B cell (primary cell): ENCODE data around the gene COL26A1. TPM values are rescaled to one million over a fixed set of nuclear protein-coding genes. Genes with fewer than 3 reads are reported as not detected.

Experiments used
- ATAC-seq: fragments of 200-7000 bp; cut with Tn5 transposase; one replicate; pipeline ENCODE4 v1.10.0; 2021; ENCODE audit warnings: low read depth, mild to moderate bottlenecking, moderate number of reproducible peaks, moderate library complexity
- CTCF ChIA-PET: fragments of 350-600 bp; sonication (Branson Sonifier 250); formaldehyde crosslinking; loops from one replicate; lab custom pipeline; 2021; ENCODE audit warnings: antibody characterized with exemption, inconsistent platforms; lab: Charles Lee
- POLR2A ChIA-PET: fragments of 350-600 bp; sonication (Branson Sonifier 250); formaldehyde crosslinking; loops from one replicate; lab custom pipeline; 2021; ENCODE audit warnings: antibody characterized with exemption; lab: Charles Lee
- DNase-seq: peaks from one replicate; pipeline ENCODE4 v3.0.0; 2013
- H2AFZ ChIP-seq: 2 replicates; pipeline ENCODE4 v1.6.1; 2012; ENCODE audit warnings: mild to moderate bottlenecking, low read depth, low read length; ENCODE audit not compliant: insufficient read depth, poor library complexity, severe bottlenecking
- H3K27ac ChIP-seq, 2 donors: 1 replicate in 1 of 2; 2 replicates in 1 of 2; pipeline ENCODE4 v1.5.1; 2012 to 2013; ENCODE audit warnings: low read length in 2 of 2, mild to moderate bottlenecking in 2 of 2, moderate library complexity in 1 of 2
- H3K27me3 ChIP-seq, 4 experiments: fragments of 200-600 bp in 1 of 4; sonication (generic) in 1 of 4; replicated peaks in 1 of 4; 1 replicate in 2 of 4; 2 replicates in 2 of 4; pipeline versions ENCODE4 v1.6.1 to v1.7.0; 2013 to 2016; ENCODE audit warnings: low read length in 3 of 4, mild to moderate bottlenecking in 2 of 4, mixed read lengths in 1 of 4, moderate library complexity in 1 of 4; ENCODE audit not compliant: insufficient read depth in 4 of 4, control insufficient read depth in 3 of 4; ENCODE audit errors: control extremely low read depth in 1 of 4
- H3K36me3 ChIP-seq, 2 experiments: replicated peaks in 1 of 2; 1 replicate in 1 of 2; 2 replicates in 1 of 2; pipeline versions ENCODE4 v1.6.1 to v1.7.1; 2013; ENCODE audit warnings: low read length in 1 of 2; ENCODE audit not compliant: insufficient read depth in 2 of 2, control insufficient read depth in 1 of 2; ENCODE audit errors: control extremely low read depth in 1 of 2, extremely low read depth in 1 of 2
- H3K4me1 ChIP-seq, 2 donors: fragments of 200-600 bp in 1 of 2; sonication (generic) in 1 of 2; 1 replicate in 1 of 2; 2 replicates in 1 of 2; pipeline versions ENCODE4 v1.5.1 to v1.6.1; 2013 to 2017; ENCODE audit warnings: low read length in 2 of 2; ENCODE audit not compliant: control insufficient read depth in 2 of 2, insufficient read depth in 2 of 2
- H3K4me2 ChIP-seq: replicated peaks from 2 replicates; pipeline ENCODE3; 2012; ENCODE audit warnings: mild to moderate bottlenecking, low read depth, low read length; ENCODE audit not compliant: poor library complexity, severe bottlenecking
- H3K4me3 ChIP-seq, 5 experiments: fragments of 200-600 bp in 1 of 5; sonication (generic) in 1 of 5; 1 replicate in 3 of 5; 2 replicates in 2 of 5; pipeline versions ENCODE4 v1.5.1 to v1.7.0; 2011 to 2016; ENCODE audit warnings: low read length in 4 of 5, mild to moderate bottlenecking in 4 of 5, low read depth in 2 of 5, control low read depth in 1 of 5, moderate library complexity in 1 of 5; ENCODE audit not compliant: insufficient read depth in 1 of 5; ENCODE audit errors: control extremely low read depth in 1 of 5, extremely low read depth in 1 of 5
- H3K79me2 ChIP-seq: fragments of 200-600 bp; sonication (generic); one replicate; pipeline ENCODE4 v1.6.0; 2016; ENCODE audit warnings: low read length; ENCODE audit not compliant: control insufficient read depth, insufficient read depth
- H3K9ac ChIP-seq: fragments of 200-600 bp; sonication (generic); 2 replicates; pipeline ENCODE4 v1.6.1; 2017; ENCODE audit warnings: mild to moderate bottlenecking, low read length, moderate library complexity
- H3K9me3 ChIP-seq, 3 donors: one replicate each; pipeline versions ENCODE4 v1.6.1 to v1.7.1; 2013; ENCODE audit warnings: low read length in 2 of 3; ENCODE audit not compliant: control insufficient read depth in 2 of 3, insufficient read depth in 1 of 3; ENCODE audit errors: control extremely low read depth in 1 of 3
- H4K20me1 ChIP-seq: 2 replicates; pipeline ENCODE4 v1.6.0; 2012; ENCODE audit warnings: mild to moderate bottlenecking, low read length; ENCODE audit not compliant: insufficient read depth, control insufficient read depth, poor library complexity, severe bottlenecking
- H3K27ac Mint-ChIP-seq: one replicate; pipeline ENCODE4 v1.8.0; 2021; ENCODE audit warnings: mixed read lengths
- H3K27me3 Mint-ChIP-seq: one replicate; pipeline ENCODE4 v1.8.0; 2021; ENCODE audit warnings: mixed read lengths
- H3K4me1 Mint-ChIP-seq: one replicate; pipeline ENCODE4 v1.8.0; 2021; ENCODE audit warnings: mixed read lengths
- H3K4me3 Mint-ChIP-seq: one replicate; pipeline ENCODE4 v1.8.0; 2021; ENCODE audit warnings: mixed read lengths
- H3K9me3 Mint-ChIP-seq: one replicate; pipeline ENCODE4 v1.8.0; 2022; ENCODE audit warnings: mixed read lengths; ENCODE audit not compliant: insufficient read depth
- EZH2 ChIP-seq: IDR thresholded peaks from 2 replicates; pipeline ENCODE4 v1.6.1; 2012; ENCODE audit warnings: borderline replicate concordance, low read depth, mild to moderate bottlenecking, moderate library complexity, low read length; ENCODE audit not compliant: insufficient read depth, poor library complexity, severe bottlenecking
- WGBS: methylation state at CpG from one replicate; pipeline ENCODE4 v1.1.5; 2013; ENCODE audit warnings: missing lambda C conversion rate; ENCODE audit not compliant: insufficient coverage; 5-methylcytosine and 5-hydroxymethylcytosine counted together
- intact Hi-C: fragments of 100-400 bp; cut with micrococcal nuclease; formaldehyde crosslinking; loops from one replicate; pipeline ENCODE4 v1.10.0; 2022
- polyA plus RNA-seq: library from polyadenylated mRNA; depleted of rRNA; stranded (reverse); fragments of >200 nt; gene quantifications from 2 replicates; pipeline ENCODE4 v1.2.3, GENCODE V29; 2012
- total RNA-seq, 2 donors: library from RNA; stranded (reverse); fragments of 120-200 nt in 1 of 2; gene quantifications; 1 replicate in 1 of 2; 2 replicates in 1 of 2; pipeline versions ENCODE4 v1.2.3 to v1.2.4, GENCODE V29; 2013 to 2022
- TF ChIP-seq, protein P1 (sequence below): fragments of 200-600 bp; IDR thresholded peaks from one replicate; pipeline ENCODE4 v1.8.0; 2022; ENCODE audit warnings: antibody characterized with exemption, mild to moderate bottlenecking

COL26A1 gene
- total and polyA plus RNA-seq, 2 donors (not counting 1 experiment from before 2014, with no cell fraction given) = not detected

DNA sequence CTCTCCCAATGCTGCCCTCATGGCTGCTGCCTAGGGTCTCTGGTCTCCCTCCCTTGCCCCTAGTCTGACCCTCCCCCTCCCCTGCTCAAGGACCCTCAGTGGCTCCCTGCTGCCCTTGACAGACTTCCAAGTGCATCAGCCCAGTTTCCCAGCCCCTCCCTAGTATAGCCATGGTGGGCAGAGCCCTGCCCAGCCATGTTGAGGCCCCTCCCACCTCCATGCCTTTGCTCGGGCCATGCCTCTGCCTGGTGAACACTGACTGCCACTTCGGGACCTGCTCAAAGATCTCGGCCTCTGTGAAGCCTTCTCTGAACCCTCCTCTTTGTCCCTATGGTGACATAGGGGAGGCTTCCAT lies 193.2 kb downstream of the COL26A1 start:
- whole genome bisulfite sequencing = 71% methylated on average over 1 of the region's 3 CpGs
- ChIA-PET CTCF (no interaction called here), POLR2A (no interaction called here)
- no peaks in the 10 kb centered on the region for H3K4me1 ChIP-seq
- no peak overlapping the region for H3K27ac ChIP-seq
- H3K9me3 Mint-ChIP-seq = peaks cover 2% of the 10 kb centered on the region
- peaks cover 0 to 23% (median 2%) of the 10 kb centered on the region in 3 donors for H3K9me3 ChIP-seq
- no peaks in the 10 kb centered on the region for H4K20me1 ChIP-seq
- no peak for ATAC-seq
- H3K4me2 ChIP-seq = no peak overlapping the region
- H3K27me3 ChIP-seq = peaks cover 0 to 3% (median 0%) of the 10 kb centered on the region in 4 experiments
- no peaks in the 10 kb centered on the region for H3K79me2 ChIP-seq
- no peak overlapping the region for H2AFZ ChIP-seq
- no peak for TF ChIP-seq EZH2
- TF ChIP-seq, protein P1, sequence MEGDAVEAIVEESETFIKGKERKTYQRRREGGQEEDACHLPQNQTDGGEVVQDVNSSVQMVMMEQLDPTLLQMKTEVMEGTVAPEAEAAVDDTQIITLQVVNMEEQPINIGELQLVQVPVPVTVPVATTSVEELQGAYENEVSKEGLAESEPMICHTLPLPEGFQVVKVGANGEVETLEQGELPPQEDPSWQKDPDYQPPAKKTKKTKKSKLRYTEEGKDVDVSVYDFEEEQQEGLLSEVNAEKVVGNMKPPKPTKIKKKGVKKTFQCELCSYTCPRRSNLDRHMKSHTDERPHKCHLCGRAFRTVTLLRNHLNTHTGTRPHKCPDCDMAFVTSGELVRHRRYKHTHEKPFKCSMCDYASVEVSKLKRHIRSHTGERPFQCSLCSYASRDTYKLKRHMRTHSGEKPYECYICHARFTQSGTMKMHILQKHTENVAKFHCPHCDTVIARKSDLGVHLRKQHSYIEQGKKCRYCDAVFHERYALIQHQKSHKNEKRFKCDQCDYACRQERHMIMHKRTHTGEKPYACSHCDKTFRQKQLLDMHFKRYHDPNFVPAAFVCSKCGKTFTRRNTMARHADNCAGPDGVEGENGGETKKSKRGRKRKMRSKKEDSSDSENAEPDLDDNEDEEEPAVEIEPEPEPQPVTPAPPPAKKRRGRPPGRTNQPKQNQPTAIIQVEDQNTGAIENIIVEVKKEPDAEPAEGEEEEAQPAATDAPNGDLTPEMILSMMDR = no peak
- H3K27me3 Mint-ChIP-seq = peaks cover 14% of the 10 kb centered on the region
- DNase-seq = no peak
- H3K4me3 Mint-ChIP-seq = no peak overlapping the region
- intact Hi-C loops = no loop called here
- no peak overlapping the region for H3K9ac ChIP-seq
- no peak overlapping the region for H3K4me3 ChIP-seq
- no peaks in the 10 kb centered on the region for H3K36me3 ChIP-seq
- no peak overlapping the region for H3K27ac Mint-ChIP-seq
- no peaks in the 10 kb centered on the region for H3K4me1 Mint-ChIP-seq

DNA sequence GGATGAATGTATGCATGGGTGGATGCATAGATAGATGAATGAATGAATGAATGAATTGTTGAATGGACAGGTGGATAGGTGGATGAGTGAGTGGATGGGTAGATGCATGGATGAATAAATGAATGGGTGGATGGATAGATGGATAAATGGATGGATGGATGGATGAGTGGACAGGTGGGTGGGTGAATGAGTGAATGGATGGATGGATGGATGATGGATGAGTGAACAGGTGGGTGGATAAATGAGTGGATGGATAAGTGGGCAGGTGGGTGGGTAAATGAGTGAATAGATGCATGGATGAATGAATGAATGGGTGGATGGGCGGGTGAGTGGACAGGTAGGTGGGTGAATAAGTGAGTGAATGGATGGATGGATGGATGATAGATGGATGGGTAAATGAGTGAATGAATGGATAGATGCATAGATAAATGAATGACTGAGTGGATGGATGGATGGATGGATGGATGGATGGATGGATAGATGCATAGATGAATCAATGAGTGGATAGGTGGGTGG lies 193.8 kb downstream of the COL26A1 start:
- Histone ChIP-seq H3K27me3 (peaks cover 0 to 3% (median 0%) of the 10 kb centered on the region in 4 experiments), H3K9me3 (peaks cover 0 to 24% (median 2%) of the 10 kb centered on the region in 3 donors), H3K9ac (no peak overlapping the region), H3K36me3 (no peaks in the 10 kb centered on the region), H3K79me2 (no peaks in the 10 kb centered on the region), H3K4me3 (no peak overlapping the region), H2AFZ (no peak overlapping the region), H4K20me1 (no peaks in the 10 kb centered on the region), H3K4me1 (no peaks in the 10 kb centered on the region), H3K4me2 (no peak overlapping the region), H3K27ac (no peak overlapping the region)
- H3K27ac Mint-ChIP-seq = no peak overlapping the region
- WGBS = 73% methylated on average over 1 of the region's 1 CpG
- peaks cover 14% of the 10 kb centered on the region for H3K27me3 Mint-ChIP-seq
- TF ChIP-seq EZH2 = no peak
- TF ChIP-seq, protein P1 = no peak
- ATAC-seq (no peak), DNase-seq (no peak)
- no peaks in the 10 kb centered on the region for H3K4me1 Mint-ChIP-seq
- no peak overlapping the region for H3K4me3 Mint-ChIP-seq
- POLR2A ChIA-PET = no interaction called here
- H3K9me3 Mint-ChIP-seq = peaks cover 2% of the 10 kb centered on the region
- intact Hi-C loops = no loop called here
- CTCF ChIA-PET = no interaction called here
